Activated CD4-positive, alpha-beta T cell treated with anti-CD3 and anti-CD28 coated beads, Interleukin-2, amount 50 U/mL, for 16 hours (primary cell): ENCODE measurements around the gene CAT.

Experiments
- DNase-seq: peaks from one replicate; pipeline ENCODE4 v3.0.0-alpha.2; 2020

Gene CAT

GRCh38 chr11:34425867-34426266 lies 12.9 kb upstream of the CAT start:
- DNase-seq: no peak

DNA sequence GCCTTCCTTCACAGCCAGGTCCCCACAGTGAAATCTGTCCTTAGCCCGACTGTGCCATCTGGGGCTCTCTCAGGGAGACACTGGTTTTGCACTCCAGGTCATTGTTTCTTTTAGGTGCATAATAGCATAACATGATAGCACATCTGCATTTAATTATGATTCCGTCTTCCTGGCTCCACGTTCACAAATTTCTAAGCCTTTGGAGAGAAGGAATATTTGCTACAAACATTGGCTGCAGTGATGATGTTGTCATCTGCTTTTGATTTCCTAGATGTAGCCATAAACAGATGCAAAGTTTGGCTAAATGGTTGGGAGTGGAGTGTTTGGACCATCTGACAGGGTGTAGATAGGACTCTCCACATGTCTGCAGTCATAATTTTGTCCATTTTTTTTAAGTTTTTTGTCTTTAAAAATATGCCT lies 12.0 kb upstream of the CAT start:
- DNase-seq: no peak

DNA sequence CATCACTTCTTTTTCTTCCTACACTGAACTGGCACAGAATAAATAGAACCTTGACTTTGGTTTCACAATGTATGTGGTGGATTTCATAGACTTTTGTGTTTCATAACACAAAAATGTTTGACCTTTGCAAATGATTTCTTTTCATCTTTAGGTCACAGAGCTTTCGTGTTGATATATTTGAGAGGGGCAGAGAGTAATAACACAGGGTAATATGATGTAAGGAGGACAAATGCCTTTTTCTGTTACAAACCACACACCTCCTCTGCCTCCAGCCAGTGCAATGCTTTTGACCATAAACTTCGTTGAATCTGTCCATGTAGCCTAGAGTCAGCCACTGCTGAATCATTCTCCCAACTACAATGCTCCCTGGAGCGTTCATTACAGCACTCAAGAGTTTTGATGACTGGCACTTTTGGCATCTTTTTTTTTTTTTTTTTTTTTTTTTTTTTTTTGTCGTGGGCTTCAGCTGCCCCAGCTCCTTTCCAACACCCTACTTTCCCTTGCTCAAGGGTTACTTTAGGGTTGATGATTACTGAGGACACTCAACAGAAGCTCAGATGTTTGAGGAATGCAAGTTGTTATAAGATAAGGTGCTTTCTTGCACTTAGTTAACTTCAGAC lies 11.4 kb upstream of the CAT start:
- DNase-seq: no peak

DNA sequence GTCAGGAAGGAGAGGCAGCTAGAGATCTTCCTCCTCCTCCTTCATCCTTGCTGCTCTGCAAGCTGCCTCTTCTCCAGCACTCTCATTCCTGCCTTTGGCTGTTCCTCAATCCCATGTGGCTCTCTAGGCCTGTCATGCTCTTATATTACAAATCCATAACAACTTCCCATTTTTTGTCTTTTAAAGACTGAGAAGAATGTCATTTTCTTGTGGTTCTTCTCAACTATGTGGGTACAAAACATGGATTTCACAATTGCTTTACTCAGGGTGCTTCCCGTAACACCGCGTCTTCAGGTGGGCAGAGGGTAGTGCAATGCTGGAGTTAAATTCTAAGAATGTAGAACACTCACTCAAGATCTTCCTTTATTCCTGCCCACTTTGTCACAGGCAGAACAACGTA lies 6.8 kb upstream of the CAT start:
- DNase-seq: no peak

GRCh38 chr11:34432822-34433221 lies 5.9 kb upstream of the CAT start:
- no peak for DNase-seq

DNA sequence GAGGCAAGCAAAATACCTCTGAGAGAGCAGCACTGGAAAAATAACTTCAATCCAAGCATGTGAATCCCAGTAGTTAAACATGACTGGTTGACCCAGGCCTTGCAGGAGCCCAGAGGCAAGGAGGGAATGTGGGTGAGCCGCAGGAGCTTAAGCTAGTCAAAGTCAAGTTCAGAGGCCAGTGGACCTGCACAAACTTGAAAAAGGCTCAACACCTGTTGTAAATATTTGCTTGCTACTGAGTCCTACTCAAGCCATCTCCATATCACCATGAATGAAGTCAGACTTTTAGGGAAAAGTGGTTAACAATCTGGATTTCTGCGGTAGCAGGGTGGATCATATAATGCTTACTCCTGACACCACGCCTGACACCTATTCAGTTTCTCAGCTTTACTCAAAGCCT lies 4.8 kb upstream of the CAT start:
- no peak for DNase-seq

GRCh38 chr11:34437224-34438125 lies 1.3 kb upstream of the CAT start:
- DNase-seq: no peak

DNA sequence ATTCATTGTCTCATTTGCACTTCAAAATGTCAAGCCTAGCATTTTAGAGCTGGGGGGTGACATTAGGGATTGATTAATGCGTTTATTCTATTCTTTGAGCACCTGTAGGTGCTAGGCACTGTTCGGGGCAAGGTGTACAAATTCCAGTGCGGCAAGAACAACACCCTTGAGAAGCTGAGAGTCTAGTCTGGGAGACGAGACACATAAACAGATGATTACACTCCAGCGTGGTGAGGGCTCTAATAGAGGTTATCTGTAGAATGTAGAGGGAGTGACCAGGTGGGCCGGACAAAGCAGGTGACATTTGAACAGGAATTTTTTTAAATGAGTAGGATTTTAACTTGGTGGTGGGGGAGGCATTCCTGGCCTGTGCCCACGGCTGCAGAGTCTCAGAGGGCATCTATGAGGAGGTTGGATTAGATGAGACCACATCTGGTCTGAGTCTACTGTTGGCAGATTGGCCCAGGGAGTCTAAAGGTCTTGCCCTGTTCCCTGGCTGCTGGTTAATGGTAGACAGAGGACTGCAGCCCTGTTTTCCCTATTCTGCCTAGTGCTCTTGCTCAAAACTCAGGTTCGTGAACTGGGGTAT lies 970 bp downstream of the CAT start:
- DNase-seq: no peak

DNA sequence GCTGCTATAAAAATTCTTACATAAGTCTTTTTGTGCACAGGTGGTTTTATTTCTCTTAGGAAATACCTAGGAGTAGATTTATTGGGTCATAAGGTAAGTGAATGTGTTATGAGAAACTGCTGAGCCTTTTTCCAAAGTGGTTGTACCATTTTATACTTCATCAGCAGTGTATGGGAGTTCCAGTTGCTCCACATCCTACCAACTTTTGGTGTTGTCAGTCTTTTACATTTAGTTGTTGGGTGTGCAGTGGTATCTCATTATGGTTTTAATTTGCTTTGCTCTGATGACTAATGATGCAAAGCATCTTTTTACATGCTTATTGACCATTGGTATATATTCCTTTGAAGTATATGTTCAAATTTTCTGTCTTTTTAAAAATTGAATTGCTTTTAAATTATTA lies 3.1 kb downstream of the CAT start:
- no peak for DNase-seq

DNA sequence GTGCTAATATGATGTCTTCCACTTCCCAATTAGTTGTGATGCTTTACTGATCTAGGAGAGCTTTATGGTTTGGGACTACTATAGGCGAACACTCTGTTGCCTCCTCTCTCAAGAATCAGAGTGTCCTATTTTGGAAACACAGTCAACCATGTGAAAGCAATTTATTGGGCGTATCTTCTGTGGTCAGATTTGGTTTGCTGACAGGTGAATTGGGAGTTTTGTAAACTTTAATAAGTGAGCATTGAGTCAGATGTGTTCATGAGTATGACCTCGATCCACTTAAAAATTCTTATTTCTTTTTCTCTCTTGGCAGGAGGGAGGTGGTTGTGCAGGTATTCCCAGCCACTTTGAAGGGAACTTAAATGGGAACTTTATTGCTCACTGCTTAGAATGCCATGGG lies 4.4 kb downstream of the CAT start:
- DNase-seq: no peak

DNA sequence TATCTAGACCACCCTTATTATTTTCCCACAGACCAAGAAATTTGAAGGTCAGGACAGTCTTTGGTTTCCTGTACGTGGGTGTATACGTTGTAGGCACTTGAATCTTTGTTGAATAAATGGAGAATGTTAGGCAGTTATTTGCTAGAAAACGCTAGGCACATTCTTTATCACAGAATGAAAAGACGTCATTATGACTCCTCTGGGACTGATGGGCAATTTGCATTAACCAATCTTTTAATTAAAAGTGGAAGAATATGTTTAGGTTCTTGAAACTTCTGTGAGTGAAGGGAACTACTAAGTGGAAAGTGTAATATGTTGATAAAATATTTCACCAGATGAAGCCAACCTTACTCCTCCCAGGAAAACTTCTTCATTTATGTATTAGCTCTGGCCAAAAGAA lies 5.7 kb downstream of the CAT start:
- no peak for DNase-seq

DNA sequence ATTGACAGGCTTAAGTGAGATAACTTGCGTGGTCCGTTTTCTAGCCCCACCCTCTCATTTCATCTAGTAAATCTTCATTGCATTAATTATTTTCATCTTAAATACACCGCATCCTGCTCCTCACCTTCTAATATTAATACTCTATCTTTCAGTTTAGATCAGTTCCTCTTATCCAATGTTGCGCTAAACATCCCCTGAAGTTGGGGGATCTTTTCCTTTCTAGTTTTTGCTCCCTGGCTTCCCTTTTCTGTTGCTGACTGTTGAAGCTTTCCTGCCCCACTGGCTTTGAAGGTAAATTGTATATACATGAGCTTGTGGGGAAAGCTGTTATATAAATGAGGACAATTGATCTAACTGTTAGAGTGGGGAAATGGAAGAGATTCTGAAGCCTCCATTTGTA lies 7.2 kb downstream of the CAT start:
- no peak for DNase-seq

DNA sequence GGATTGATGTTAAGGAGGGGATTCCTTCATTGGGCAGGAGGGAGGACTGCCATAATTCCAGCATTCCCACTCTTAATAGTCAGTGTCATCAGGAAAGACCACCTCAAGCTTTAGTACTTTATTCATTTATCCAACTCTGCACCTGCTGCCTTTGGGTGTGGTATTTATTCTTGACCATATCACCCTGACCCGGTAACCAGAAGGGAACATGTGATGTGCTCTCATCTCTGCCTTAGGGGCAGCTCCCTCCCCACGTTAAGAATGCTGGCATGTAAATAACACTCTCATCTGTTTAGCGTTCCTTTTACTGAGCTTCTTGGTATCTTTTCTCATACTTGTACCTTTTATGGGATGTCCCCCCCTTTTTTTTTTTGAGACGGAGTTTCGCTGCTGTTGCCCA lies 7.7 kb downstream of the CAT start:
- no peak for DNase-seq

- no peak for DNase-seq
These were observed 8.3 kb downstream of the CAT start for GRCh38 chr11:34447044-34447443.

- DNase-seq: no peak
These were observed 9.7 kb downstream of the CAT start for GRCh38 chr11:34448223-34448994.

DNA sequence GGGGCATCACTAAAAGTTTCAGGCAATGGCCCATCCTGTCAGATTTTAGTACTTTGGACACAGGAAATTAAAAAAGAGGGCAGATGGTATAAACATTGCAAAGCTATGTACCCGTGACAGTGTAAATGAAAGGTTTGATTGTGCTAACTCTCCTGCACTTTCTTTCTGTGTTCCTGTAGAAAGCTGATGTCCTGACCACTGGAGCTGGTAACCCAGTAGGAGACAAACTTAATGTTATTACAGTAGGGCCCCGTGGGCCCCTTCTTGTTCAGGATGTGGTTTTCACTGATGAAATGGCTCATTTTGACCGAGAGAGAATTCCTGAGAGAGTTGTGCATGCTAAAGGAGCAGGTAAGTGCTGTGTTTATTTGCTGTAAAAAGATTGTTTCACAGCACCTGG lies 10.3 kb downstream of the CAT start:
- DNase-seq: peak; percentile 20

GRCh38 chr11:34451053-34451452 lies 12.3 kb downstream of the CAT start:
- DNase-seq: no peak

GRCh38 chr11:34454308-34455032 lies 15.7 kb downstream of the CAT start:
- DNase-seq: no peak

DNA sequence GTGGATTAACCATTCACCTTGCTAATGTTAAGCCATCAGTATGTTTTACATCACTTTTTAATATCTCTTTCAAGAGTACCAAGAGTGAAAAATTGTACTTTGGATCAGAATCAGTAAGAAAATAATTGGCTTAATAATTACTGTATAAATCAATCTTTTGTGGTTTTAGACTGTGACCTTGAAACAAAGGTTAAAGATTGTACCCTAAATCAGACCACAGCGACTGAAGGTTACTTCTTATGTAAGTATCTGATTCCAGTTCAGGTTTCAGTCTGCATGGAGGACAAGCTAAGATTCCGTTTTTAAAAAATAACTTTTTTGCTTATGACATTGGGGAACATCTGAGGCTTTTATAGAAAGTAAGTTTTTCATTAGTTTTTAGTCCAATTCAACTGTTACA lies 18.9 kb downstream of the CAT start:
- no peak for DNase-seq

DNA sequence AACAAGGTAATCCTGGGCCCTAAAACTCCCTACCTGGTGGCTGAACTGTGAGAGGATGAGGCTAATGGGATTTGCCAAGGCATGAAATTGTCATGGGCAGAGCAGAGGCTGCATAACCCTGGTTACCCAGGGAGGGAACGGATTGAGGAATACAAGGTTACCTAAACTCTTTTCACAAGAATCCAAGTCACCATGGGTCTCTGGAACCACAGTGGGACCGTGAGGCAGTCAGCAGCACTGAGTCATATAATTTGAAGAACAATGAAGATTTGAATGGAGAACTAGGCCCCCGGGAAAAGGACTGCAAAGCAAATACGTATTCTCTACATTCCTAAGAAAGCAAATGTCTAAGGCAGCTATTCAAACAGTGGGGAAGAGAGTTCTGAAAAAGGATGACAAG lies 19.8 kb downstream of the CAT start:
- no peak for DNase-seq

DNA sequence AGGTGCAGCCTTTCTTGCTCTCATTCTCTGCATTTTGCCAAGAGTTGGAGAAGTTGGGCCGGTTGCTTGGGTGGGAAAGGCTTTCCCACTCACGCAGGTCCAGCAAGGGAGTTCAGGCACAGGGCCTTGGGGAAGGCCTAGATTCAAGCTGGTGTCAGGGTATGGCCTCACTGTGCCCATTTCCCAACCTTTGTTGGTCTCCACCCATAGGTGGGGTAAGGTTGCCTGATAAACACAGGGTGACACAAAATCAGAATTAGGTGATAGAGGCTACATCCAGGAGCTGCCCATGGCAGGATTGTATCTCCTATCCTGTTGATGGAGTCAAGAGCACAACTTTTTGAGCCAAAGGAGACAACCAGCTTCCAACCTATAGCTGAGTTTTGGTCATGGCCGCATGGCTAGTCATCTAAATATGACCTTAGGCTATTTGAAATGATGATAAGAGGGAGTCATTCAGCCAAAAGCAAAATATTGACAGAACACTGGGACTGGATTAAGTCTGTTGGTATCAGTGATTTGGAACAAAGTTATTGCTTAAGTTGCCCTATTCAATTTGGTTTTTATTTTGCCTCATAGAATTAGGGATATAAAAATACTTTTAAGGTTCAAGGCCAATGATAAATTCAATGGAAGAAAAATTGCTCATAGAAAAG lies 20.9 kb downstream of the CAT start:
- DNase-seq: no peak

GRCh38 chr11:34460278-34460677 lies 21.5 kb downstream of the CAT start:
- DNase-seq: no peak
